Mucosa of descending colon (tissue), 3 donors: Measurements from ENCODE around the gene AGTPBP1. TPM values are rescaled to one million over a fixed set of nuclear protein-coding genes. Genes with fewer than 3 reads are reported as not detected.

ENCODE experiments used
- ATAC-seq: fragments of 200-7000 bp; cut with Tn5 transposase; one replicate; pipeline ENCODE4 v1.9.1; 2020; ENCODE audit warnings: mild to moderate bottlenecking, moderate library complexity
- DNase-seq, 3 donors: peaks; one replicate each; pipeline ENCODE4 v3.0.0-alpha.2; 2020
- H3K36me3 ChIP-seq: fragments of 200-600 bp; one replicate; pipeline ENCODE4 v1.8.0; 2021; ENCODE audit warnings: low read depth, mild to moderate bottlenecking
- H3K4me1 ChIP-seq: fragments of 200-600 bp; one replicate; pipeline ENCODE4 v1.8.0; 2021; ENCODE audit warnings: low read depth, mild to moderate bottlenecking
- H3K4me3 ChIP-seq: fragments of 200-600 bp; one replicate; pipeline ENCODE4 v1.8.0; 2021; ENCODE audit warnings: mild to moderate bottlenecking
- H3K9me3 ChIP-seq: fragments of 200-600 bp; one replicate; pipeline ENCODE4 v1.8.0; 2021; ENCODE audit warnings: mild to moderate bottlenecking
- CTCF ChIP-seq: fragments of 200-600 bp; IDR thresholded peaks from one replicate; pipeline ENCODE4 v1.8.0; 2022; ENCODE audit warnings: antibody characterized with exemption, mild to moderate bottlenecking
- intact Hi-C, 2 donors: fragments of 100-400 bp; cut with DNase I in 1 of 2; cut with micrococcal nuclease in 1 of 2; formaldehyde crosslinking; loops; one replicate each; pipeline versions ENCODE4 v1.11.0 to v1.11.1; 2022; cut with DNase I, micrococcal nuclease
- total RNA-seq, 3 donors: library from RNA; stranded (reverse); fragmentation: NEBNext Ultra II Directional in 2 of 3; extraction: Animal tissue kit (Norgen Biotek cat#: 25700) in 2 of 3; gene quantifications; one replicate each; pipeline versions ENCODE4 v1.2.1 to v1.2.4, GENCODE V29; 2021 to 2023
- donor health status: DM: no; HTN: no; CAD: no; lungs with moderate emphysema.
- donor health status: DM: no; HTN: no; CAD: no.
- donor health status: DM: no; HTN: yes; CAD: no.

The AGTPBP1 gene
- total RNA-seq, 3 donors from 2014 or later = 11.7 to 17.9 (median 15.9) TPM

- Histone ChIP-seq H3K36me3 (no peaks in the 10 kb centered on the region), H3K4me1 (no peaks in the 10 kb centered on the region), H3K9me3 (no peaks in the 10 kb centered on the region), H3K4me3 (no peak overlapping the region)
- no peak for TF ChIP-seq CTCF
- DNase-seq (no peak), ATAC-seq (peak; percentile 40)
- intact Hi-C loops = no loop called here
These were observed 26.2 kb downstream of the AGTPBP1 start for GRCh38 chr9:85715587-85715986.

- TF ChIP-seq CTCF = no peak
- ATAC-seq = no peak
- no peak for DNase-seq
- H3K9me3 ChIP-seq = peaks cover under 1% of the 10 kb centered on the region
- intact Hi-C loops = no loop called here
- no peaks in the 10 kb centered on the region for H3K4me1 ChIP-seq
- H3K36me3 ChIP-seq = no peaks in the 10 kb centered on the region
- no peak overlapping the region for H3K4me3 ChIP-seq
These were observed 27.9 kb downstream of the AGTPBP1 start for GRCh38 chr9:85713897-85714296.

GRCh38 chr9:85704744-85705143, 37.0 kb downstream of the AGTPBP1 start:
- H3K36me3 ChIP-seq = no peaks in the 10 kb centered on the region
- no peak for ATAC-seq
- no peak for DNase-seq
- intact Hi-C loops = no loop called here
- H3K4me3 ChIP-seq = no peak overlapping the region
- no peak for TF ChIP-seq CTCF
- H3K4me1 ChIP-seq = no peaks in the 10 kb centered on the region
- peaks cover 2% of the 10 kb centered on the region for H3K9me3 ChIP-seq

GRCh38 chr9:85703398-85703797, 38.4 kb downstream of the AGTPBP1 start:
- no peaks in the 10 kb centered on the region for H3K4me1 ChIP-seq
- no peaks in the 10 kb centered on the region for H3K9me3 ChIP-seq
- intact Hi-C loops = no loop called here
- no peak for TF ChIP-seq CTCF
- H3K36me3 ChIP-seq = no peaks in the 10 kb centered on the region
- ATAC-seq (no peak), DNase-seq (no peak)
- H3K4me3 ChIP-seq = no peak overlapping the region

- H3K9me3 ChIP-seq = no peaks in the 10 kb centered on the region
- intact Hi-C loops = no loop called here
- no peak for TF ChIP-seq CTCF
- no peak for DNase-seq
- H3K4me1 ChIP-seq = no peaks in the 10 kb centered on the region
- ATAC-seq = no peak
- no peak overlapping the region for H3K4me3 ChIP-seq
- no peaks in the 10 kb centered on the region for H3K36me3 ChIP-seq
These were observed 38.9 kb downstream of the AGTPBP1 start for GRCh38 chr9:85702726-85703289.

- no peak for TF ChIP-seq CTCF
- Histone ChIP-seq H3K4me3 (no peak overlapping the region), H3K4me1 (no peaks in the 10 kb centered on the region)
These were observed 39.6 kb downstream of the AGTPBP1 start for GRCh38 chr9:85702191-85702590.

More at GRCh38 chr9:85702191-85702590, 39.6 kb downstream of the AGTPBP1 start:
- no peaks in the 10 kb centered on the region for H3K36me3 ChIP-seq
- DNase-seq (no peak), ATAC-seq (no peak)
- no peaks in the 10 kb centered on the region for H3K9me3 ChIP-seq
- intact Hi-C loops = no loop called here
